ENCODE measurements around the gene ANKRD55.

ANKRD55 gene

GRCh38 chr5:56078278-56079156 lies 154.6 kb downstream of the ANKRD55 start:
- no peak for DNase-seq (ENCODE audit: low read depth in 2 of 2)

GRCh38 chr5:56077796-56078233 lies 155.3 kb downstream of the ANKRD55 start:
- DNase-seq (ENCODE audit: low read depth in 2 of 2): no peak

- no peak for DNase-seq (ENCODE audit: low read depth in 2 of 2)
Measured at GRCh38 chr5:56076486-56076885, 156.6 kb downstream of the ANKRD55 start.

GRCh38 chr5:56075361-56075760 lies 157.8 kb downstream of the ANKRD55 start:
- DNase-seq (ENCODE audit: low read depth in 2 of 2): no peak

GRCh38 chr5:56072863-56073766 lies 160.0 kb downstream of the ANKRD55 start:
- no peak for DNase-seq (ENCODE audit: low read depth in 2 of 2)

- DNase-seq (ENCODE audit: low read depth in 2 of 2): no peak
Measured at GRCh38 chr5:56071470-56071869, 161.7 kb downstream of the ANKRD55 start.

GRCh38 chr5:56070851-56071465 lies 162.2 kb downstream of the ANKRD55 start:
- no peak for DNase-seq (ENCODE audit: low read depth in 2 of 2)

- no peak for DNase-seq (ENCODE audit: low read depth in 2 of 2)
Measured at GRCh38 chr5:56069652-56070226, 163.4 kb downstream of the ANKRD55 start.

GRCh38 chr5:56066931-56067450 lies 166.1 kb downstream of the ANKRD55 start:
- DNase-seq (ENCODE audit: low read depth in 2 of 2): no peak

GRCh38 chr5:56064984-56065383 lies 168.1 kb downstream of the ANKRD55 start:
- DNase-seq (ENCODE audit: low read depth in 2 of 2): no peak

- DNase-seq (ENCODE audit: low read depth in 2 of 2): no peak
Measured at GRCh38 chr5:56060276-56061110, 172.6 kb downstream of the ANKRD55 start.

GRCh38 chr5:56059854-56060253 lies 173.3 kb downstream of the ANKRD55 start:
- DNase-seq (ENCODE audit: low read depth in 2 of 2): no peak

- no peak for DNase-seq (ENCODE audit: low read depth in 2 of 2)
Measured at GRCh38 chr5:56056875-56057274, 176.3 kb downstream of the ANKRD55 start.

GRCh38 chr5:56055859-56056258 lies 177.3 kb downstream of the ANKRD55 start:
- no peak for DNase-seq (ENCODE audit: low read depth in 2 of 2)

GRCh38 chr5:56055287-56055686 lies 177.8 kb downstream of the ANKRD55 start:
- DNase-seq (ENCODE audit: low read depth in 2 of 2): no peak

GRCh38 chr5:56054666-56055065 lies 178.5 kb downstream of the ANKRD55 start:
- no peak for DNase-seq (ENCODE audit: low read depth in 2 of 2)

GRCh38 chr5:56053363-56053762 lies 179.8 kb downstream of the ANKRD55 start:
- DNase-seq (ENCODE audit: low read depth in 2 of 2): no peak

GRCh38 chr5:56052735-56053134 lies 180.4 kb downstream of the ANKRD55 start:
- no peak for DNase-seq (ENCODE audit: low read depth in 2 of 2)

GRCh38 chr5:56050551-56051255 lies 182.4 kb downstream of the ANKRD55 start:
- DNase-seq (ENCODE audit: low read depth in 2 of 2): no peak
